ENCODE data around the gene PARD3B.

DNA sequence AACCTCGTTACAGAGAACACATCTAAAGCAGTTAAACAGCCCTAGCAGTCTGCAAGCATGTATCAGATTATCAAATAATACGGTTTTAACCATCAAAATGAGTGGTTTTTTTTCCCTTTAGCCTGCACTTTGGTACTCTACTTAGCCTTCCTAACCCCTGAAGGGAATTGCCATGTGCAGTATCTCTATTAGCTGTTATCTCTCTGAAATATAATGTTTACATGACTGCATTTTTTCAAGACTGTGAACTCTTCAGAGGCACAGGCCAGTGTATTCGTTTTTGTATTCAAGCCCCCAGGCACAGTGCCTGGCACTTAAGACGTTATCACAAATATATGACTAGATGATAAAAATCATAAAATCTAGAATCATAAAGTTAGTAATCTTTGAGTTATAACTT is 509.5 kb downstream of the PARD3B start:
- TF ChIP-seq, protein P1, sequence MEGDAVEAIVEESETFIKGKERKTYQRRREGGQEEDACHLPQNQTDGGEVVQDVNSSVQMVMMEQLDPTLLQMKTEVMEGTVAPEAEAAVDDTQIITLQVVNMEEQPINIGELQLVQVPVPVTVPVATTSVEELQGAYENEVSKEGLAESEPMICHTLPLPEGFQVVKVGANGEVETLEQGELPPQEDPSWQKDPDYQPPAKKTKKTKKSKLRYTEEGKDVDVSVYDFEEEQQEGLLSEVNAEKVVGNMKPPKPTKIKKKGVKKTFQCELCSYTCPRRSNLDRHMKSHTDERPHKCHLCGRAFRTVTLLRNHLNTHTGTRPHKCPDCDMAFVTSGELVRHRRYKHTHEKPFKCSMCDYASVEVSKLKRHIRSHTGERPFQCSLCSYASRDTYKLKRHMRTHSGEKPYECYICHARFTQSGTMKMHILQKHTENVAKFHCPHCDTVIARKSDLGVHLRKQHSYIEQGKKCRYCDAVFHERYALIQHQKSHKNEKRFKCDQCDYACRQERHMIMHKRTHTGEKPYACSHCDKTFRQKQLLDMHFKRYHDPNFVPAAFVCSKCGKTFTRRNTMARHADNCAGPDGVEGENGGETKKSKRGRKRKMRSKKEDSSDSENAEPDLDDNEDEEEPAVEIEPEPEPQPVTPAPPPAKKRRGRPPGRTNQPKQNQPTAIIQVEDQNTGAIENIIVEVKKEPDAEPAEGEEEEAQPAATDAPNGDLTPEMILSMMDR (IDR thresholded peaks at IDR 0.05), result no peak
- no peak for TF ChIP-seq POLR2A (IDR thresholded peaks at IDR 0.05)

Data from lower leg skin (tissue), 3 donors.